Psoas muscle (tissue), 8 donors: Measurements from ENCODE around the gene FOXJ3. TPM values are rescaled to one million over a fixed set of nuclear protein-coding genes. Genes with fewer than 3 reads are reported as not detected.

Experiments
- ATAC-seq, 4 donors: fragments of 200-7000 bp; cut with Tn5 transposase; one replicate each; pipeline ENCODE4 v1.9.1; 2020; ENCODE audit warnings: moderate library complexity in 3 of 4, mild to moderate bottlenecking in 2 of 4
- DNase-seq, 2 donors: peaks; one replicate each; pipeline ENCODE4 v3.0.0-alpha.2; 2020
- H3K27ac ChIP-seq: fragments of 200-600 bp; one replicate; pipeline ENCODE4 v1.8.0; 2022
- H3K27me3 ChIP-seq, 3 donors: fragments of 200-600 bp in 1 of 3; one replicate each; pipeline versions ENCODE4 v1.6.1 to v1.8.0; 2013 to 2022; ENCODE audit warnings: low read length in 2 of 3, mild to moderate bottlenecking in 2 of 3, moderate library complexity in 1 of 3; ENCODE audit not compliant: insufficient read depth in 3 of 3
- H3K36me3 ChIP-seq, 2 donors: fragments of 200-600 bp in 1 of 2; one replicate each; pipeline versions ENCODE4 v1.6.1 to v1.8.0; 2013 to 2022; ENCODE audit warnings: low read depth in 1 of 2, mild to moderate bottlenecking in 1 of 2, moderate library complexity in 1 of 2; ENCODE audit not compliant: insufficient read depth in 1 of 2
- H3K4me1 ChIP-seq: fragments of 200-600 bp; one replicate; pipeline ENCODE4 v1.8.0; 2022
- H3K4me3 ChIP-seq: fragments of 200-600 bp; one replicate; pipeline ENCODE4 v1.8.0; 2022; ENCODE audit warnings: mild to moderate bottlenecking
- H3K9me3 ChIP-seq: fragments of 200-600 bp; one replicate; pipeline ENCODE4 v1.8.0; 2022
- WGBS, 3 donors: extraction: QIAGEN DNeasy Blood & Tissue Kit; methylation state at CpG; one replicate each; pipeline versions ENCODE4 v1.1.6 to v1.1.7; 2013; 5-methylcytosine and 5-hydroxymethylcytosine counted together
- intact Hi-C, 2 donors: fragments of 100-400 bp; cut with DNase I; formaldehyde crosslinking; loops; one replicate each; pipeline versions ENCODE4 v1.11.0 to v1.14.2; 2022
- polyA plus RNA-seq, 3 donors: library from polyadenylated mRNA; stranded (reverse); fragments of 200-250 nt; gene quantifications; one replicate each; pipeline ENCODE4 v1.2.3, GENCODE V29; 2013
- total RNA-seq, 4 donors: library from RNA; stranded (reverse); fragmentation: NEBNext Ultra II Directional in 2 of 4; extraction: Animal tissue kit (Norgen Biotek cat#: 25700) in 2 of 4; gene quantifications; one replicate each; pipeline versions ENCODE4 v1.2.1 to v1.2.4, GENCODE V29; 2021 to 2023
- TF ChIP-seq, protein P1 (sequence below): fragments of 200-600 bp; IDR thresholded peaks from one replicate; pipeline ENCODE4 v1.8.0; 2022; ENCODE audit warnings: antibody characterized with exemption
- donor health status: healthy with polysubstance abuse.
- donor health status: DM: no; HTN: no; CAD: no; lungs with moderate emphysema.
- donor health status: Bipolar disorder and iron deficiency.
- donor health status: healthy.
- donor health status: DM: yes; HTN: yes; CAD: no.
- donor health status: DM: no; HTN: no; CAD: no.
- donor health status: DM: no; HTN: no; CAD: no.
- donor health status: DM: yes; HTN: yes; CAD: no.

Gene FOXJ3
- total and polyA plus RNA-seq, 7 donors: 15.1 to 53.1 (median 47.9) TPM

DNA sequence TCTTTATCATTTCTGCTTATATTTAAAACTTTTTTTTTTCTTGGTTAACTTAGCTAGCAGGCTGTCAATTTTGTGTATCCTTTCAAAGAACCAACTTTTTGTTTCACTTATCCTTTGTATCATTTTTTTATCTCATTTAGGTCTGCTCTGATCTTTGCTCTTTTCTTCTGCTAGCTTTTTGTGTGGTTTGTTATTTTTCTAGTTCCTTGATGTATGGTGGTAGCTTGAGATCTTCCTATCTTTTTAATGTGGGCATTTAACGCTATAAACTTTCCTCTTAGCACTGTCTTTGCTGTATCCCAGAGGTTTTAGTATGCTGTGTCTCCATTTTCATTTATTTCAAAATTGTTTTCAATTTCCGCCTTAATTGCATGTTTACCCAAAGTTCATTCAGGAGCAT, 36.5 kb downstream of the FOXJ3 start:
- no peaks in the 10 kb centered on the region for H3K4me1 ChIP-seq
- 98 to 99% (median 98%) methylated on average over 2 of the region's 2 CpGs for WGBS, 3 donors
- peaks cover 14% of the 10 kb centered on the region for H3K9me3 ChIP-seq
- no peaks in the 10 kb centered on the region for H3K36me3 ChIP-seq
- intact Hi-C loops: no loop called here
- ATAC-seq: no peak
- DNase-seq: no peak
- TF ChIP-seq, protein P1, sequence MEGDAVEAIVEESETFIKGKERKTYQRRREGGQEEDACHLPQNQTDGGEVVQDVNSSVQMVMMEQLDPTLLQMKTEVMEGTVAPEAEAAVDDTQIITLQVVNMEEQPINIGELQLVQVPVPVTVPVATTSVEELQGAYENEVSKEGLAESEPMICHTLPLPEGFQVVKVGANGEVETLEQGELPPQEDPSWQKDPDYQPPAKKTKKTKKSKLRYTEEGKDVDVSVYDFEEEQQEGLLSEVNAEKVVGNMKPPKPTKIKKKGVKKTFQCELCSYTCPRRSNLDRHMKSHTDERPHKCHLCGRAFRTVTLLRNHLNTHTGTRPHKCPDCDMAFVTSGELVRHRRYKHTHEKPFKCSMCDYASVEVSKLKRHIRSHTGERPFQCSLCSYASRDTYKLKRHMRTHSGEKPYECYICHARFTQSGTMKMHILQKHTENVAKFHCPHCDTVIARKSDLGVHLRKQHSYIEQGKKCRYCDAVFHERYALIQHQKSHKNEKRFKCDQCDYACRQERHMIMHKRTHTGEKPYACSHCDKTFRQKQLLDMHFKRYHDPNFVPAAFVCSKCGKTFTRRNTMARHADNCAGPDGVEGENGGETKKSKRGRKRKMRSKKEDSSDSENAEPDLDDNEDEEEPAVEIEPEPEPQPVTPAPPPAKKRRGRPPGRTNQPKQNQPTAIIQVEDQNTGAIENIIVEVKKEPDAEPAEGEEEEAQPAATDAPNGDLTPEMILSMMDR: no peak
- no peaks in the 10 kb centered on the region for H3K27me3 ChIP-seq
- H3K4me3 ChIP-seq: no peak overlapping the region
- H3K27ac ChIP-seq: no peak overlapping the region

DNA sequence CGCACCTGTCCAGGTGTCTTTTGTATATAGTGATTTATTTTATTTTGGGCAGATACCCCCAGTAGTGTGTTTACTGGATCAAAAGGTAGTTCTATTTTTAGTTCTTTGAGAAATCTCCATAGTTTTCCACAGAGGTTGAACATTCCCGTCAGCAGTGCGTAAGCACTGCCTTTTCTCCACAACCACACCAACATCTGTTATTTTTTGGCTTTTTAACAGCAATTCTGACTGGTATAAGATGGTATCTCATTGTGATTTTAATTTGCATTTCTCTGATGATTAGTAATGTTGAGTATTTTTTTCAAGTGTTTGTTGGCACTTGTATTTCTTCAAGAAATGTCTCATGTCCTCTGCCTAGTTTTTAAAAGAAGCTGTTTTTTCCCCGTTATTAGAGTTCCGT, 39.2 kb downstream of the FOXJ3 start:
- Histone ChIP-seq H3K4me1 (no peaks in the 10 kb centered on the region), H3K36me3 (no peaks in the 10 kb centered on the region), H3K9me3 (peaks cover 8% of the 10 kb centered on the region), H3K27me3 (no peaks in the 10 kb centered on the region), H3K27ac (no peak overlapping the region), H3K4me3 (no peak overlapping the region)
- no peak for ATAC-seq
- TF ChIP-seq, protein P1: no peak
- DNase-seq: no peak
- intact Hi-C loops: no loop called here
- WGBS, 3 donors: 97 to 98% (median 97%) methylated on average over 5 of the region's 5 CpGs

DNA sequence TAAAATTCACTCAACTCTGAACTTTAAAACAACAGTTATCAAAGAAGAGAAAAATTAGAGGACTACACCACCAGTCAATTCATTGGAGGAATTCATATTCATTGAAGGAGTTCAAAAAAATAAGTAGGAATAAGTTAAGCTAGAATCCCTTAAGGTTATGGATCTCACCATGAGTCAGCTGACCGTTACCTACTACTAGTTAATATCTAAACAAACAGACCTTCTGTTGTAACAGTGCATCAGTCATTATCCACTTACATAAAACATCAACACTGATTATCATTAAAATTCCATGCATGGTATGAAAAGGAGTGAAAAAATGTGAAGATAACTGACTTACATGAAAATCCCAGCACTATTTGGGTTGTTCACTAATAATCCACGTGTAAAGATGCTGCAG, 44.9 kb downstream of the FOXJ3 start:
- H3K36me3 ChIP-seq: no peaks in the 10 kb centered on the region
- H3K27me3 ChIP-seq: no peaks in the 10 kb centered on the region
- DNase-seq (no peak), ATAC-seq (no peak)
- WGBS, 3 donors: 81 to 92% (median 87%) methylated on average over 2 of the region's 2 CpGs
- TF ChIP-seq, protein P1: no peak
- H3K4me3 ChIP-seq: no peak overlapping the region
- no peak overlapping the region for H3K27ac ChIP-seq
- no peaks in the 10 kb centered on the region for H3K9me3 ChIP-seq
- H3K4me1 ChIP-seq: peaks cover 4% of the 10 kb centered on the region
- intact Hi-C loops: no loop called here

DNA sequence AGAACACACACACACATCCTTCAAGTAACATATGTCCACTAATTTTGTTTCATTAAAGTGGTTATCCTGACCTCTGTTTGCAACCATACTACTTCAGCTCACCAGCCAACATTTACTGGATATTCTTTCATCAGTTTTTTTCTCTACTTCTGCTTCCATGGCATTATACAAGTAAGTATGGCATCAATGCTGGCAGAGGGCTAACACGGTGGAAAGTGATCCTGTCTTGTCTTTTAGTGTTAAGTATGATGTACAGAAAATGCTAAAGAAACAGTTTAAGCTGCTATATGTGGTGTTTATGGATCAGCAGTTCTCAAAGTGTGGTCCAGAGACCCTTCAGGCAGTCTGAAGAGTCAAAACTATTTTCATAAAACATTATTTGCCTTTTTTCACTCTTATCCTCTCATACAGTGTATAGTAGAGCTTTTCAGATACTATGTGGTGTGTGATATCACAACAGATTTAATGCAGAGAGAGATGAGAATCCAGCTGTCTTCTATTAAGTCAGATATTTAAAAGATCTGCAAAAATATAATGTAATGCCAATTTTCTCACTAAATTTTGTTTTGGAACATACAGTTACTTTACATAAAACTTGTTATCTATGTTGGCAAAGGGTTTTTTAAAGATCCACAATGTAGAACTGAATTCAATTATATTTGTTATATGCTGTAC, 46.6 kb downstream of the FOXJ3 start:
- Histone ChIP-seq H3K36me3 (no peaks in the 10 kb centered on the region), H3K4me3 (no peak overlapping the region), H3K4me1 (peaks cover 17% of the 10 kb centered on the region), H3K27me3 (no peaks in the 10 kb centered on the region), H3K27ac (no peak overlapping the region), H3K9me3 (no peaks in the 10 kb centered on the region)
- ATAC-seq (no peak), DNase-seq (no peak)
- WGBS, 3 donors: 55 to 63% (median 59%) methylated on average over 1 of the region's 1 CpG
- intact Hi-C loops: no loop called here
- TF ChIP-seq, protein P1: no peak
